Endothelial cell of umbilical vein (primary cell): ENCODE results near the gene GPRASP1. TPM values are rescaled to one million over a fixed set of nuclear protein-coding genes. Genes with fewer than 3 reads are reported as not detected.

ENCODE experiments used
- BruUV-seq: library from RNA; stranded (reverse); fragments of 400-500 nt; replicated peaks from 2 replicates; lab custom pipeline; 2021; lab: Mats Ljungman, UMichigan
- CTCF ChIA-PET: fragments of 300-600, 350-600 bp; sonication (Branson Sonifier 250); formaldehyde crosslinking; loops from one replicate; lab custom pipeline; 2021; ENCODE audit warnings: antibody characterized with exemption, inconsistent platforms; lab: Charles Lee
- POLR2A ChIA-PET: fragments of 300-600, 350-600 bp; sonication (Branson Sonifier 250); formaldehyde crosslinking; loops from one replicate; lab custom pipeline; 2021; ENCODE audit warnings: antibody characterized with exemption, inconsistent platforms; lab: Charles Lee
- DNase-seq: peaks from one replicate; pipeline ENCODE4 v3.0.0-alpha.2; 2011; ENCODE audit warnings: low read depth, low spot score
- FAIRE-seq: peaks from 2 replicates; lab custom pipeline; 2011; peaks lifted over from hg19 to GRCh38; lab: Jason Lieb, UNC
- H2AFZ ChIP-seq: 2 replicates; pipeline ENCODE4 v1.6.0; 2012; ENCODE audit warnings: low read depth, low read length, control low read depth, inconsistent platforms
- H3K27ac ChIP-seq: 2 replicates; pipeline ENCODE4 v1.5.1; 2011; ENCODE audit warnings: low read depth, mild to moderate bottlenecking, control low read depth, low read length, moderate library complexity; ENCODE audit not compliant: insufficient read depth
- H3K27me3 ChIP-seq, 2 experiments: 2 replicates each; pipeline versions ENCODE4 v1.6.0 to v1.6.1; 2011; ENCODE audit warnings: low read length in 2 of 2, mixed read lengths in 1 of 2; ENCODE audit not compliant: control insufficient read depth in 2 of 2, insufficient read depth in 2 of 2
- H3K36me3 ChIP-seq, 2 experiments: 2 replicates in 1 of 2; 3 replicates in 1 of 2; pipeline ENCODE4 v1.5.1; 2011; ENCODE audit warnings: low read length in 2 of 2, mild to moderate bottlenecking in 1 of 2, moderate library complexity in 1 of 2; ENCODE audit not compliant: control insufficient read depth in 2 of 2, insufficient read depth in 2 of 2; ENCODE audit errors: extremely low read depth in 1 of 2
- H3K4me1 ChIP-seq: 3 replicates; pipeline ENCODE4 v1.5.1; 2011; ENCODE audit warnings: mild to moderate bottlenecking, low read length; ENCODE audit not compliant: control insufficient read depth, insufficient read depth; ENCODE audit errors: extremely low read depth
- H3K4me2 ChIP-seq: 2 replicates; pipeline ENCODE4 v1.6.1; 2011; ENCODE audit warnings: low read length, control low read depth, mixed read lengths; ENCODE audit not compliant: insufficient read depth
- H3K4me3 ChIP-seq, 3 experiments: fragments of 200-600 bp in 1 of 3; sonication (generic), shearing (Covaris generic) in 1 of 3; replicated peaks in 1 of 3; 2 replicates each; pipeline ENCODE4 v1.5.1; 2011 to 2016; ENCODE audit warnings: control low read depth in 3 of 3, low read length in 3 of 3, mild to moderate bottlenecking in 2 of 3, inconsistent platforms in 1 of 3, low read depth in 1 of 3, moderate library complexity in 1 of 3; ENCODE audit not compliant: insufficient read depth in 1 of 3
- H3K79me2 ChIP-seq: 2 replicates; pipeline ENCODE4 v1.6.0; 2012; ENCODE audit warnings: low read length, inconsistent platforms; ENCODE audit not compliant: control insufficient read depth, insufficient read depth
- H3K9ac ChIP-seq: replicated peaks from 2 replicates; pipeline ENCODE3; 2011; ENCODE audit warnings: low read length, control low read depth; ENCODE audit not compliant: insufficient read depth; ENCODE audit errors: extremely low read depth
- H3K9me1 ChIP-seq: replicated peaks from 3 replicates; pipeline ENCODE4 v1.6.0; 2011; ENCODE audit warnings: mild to moderate bottlenecking, low read length; ENCODE audit not compliant: control insufficient read depth, insufficient read depth; ENCODE audit errors: extremely low read depth
- H3K9me3 ChIP-seq: replicated peaks from 2 replicates; pipeline ENCODE4 v1.5.1; 2012; ENCODE audit warnings: low read length, inconsistent platforms; ENCODE audit not compliant: control insufficient read depth, insufficient read depth
- H4K20me1 ChIP-seq: replicated peaks from 2 replicates; pipeline ENCODE3; 2011; ENCODE audit warnings: mild to moderate bottlenecking, low read length; ENCODE audit not compliant: control insufficient read depth, insufficient read depth; ENCODE audit errors: extremely low read depth
- EZH2 ChIP-seq: IDR thresholded peaks from 2 replicates; pipeline ENCODE4 v1.6.1; 2012; ENCODE audit warnings: borderline replicate concordance, low read depth, mild to moderate bottlenecking, moderate library complexity, low read length, inconsistent platforms; ENCODE audit not compliant: severe bottlenecking
- FOS ChIP-seq: IDR thresholded peaks from 2 replicates; pipeline ENCODE4 v1.6.1; 2011; ENCODE audit warnings: mild to moderate bottlenecking, low read length, moderate library complexity, borderline replicate concordance; ENCODE audit not compliant: insufficient read depth
- GATA2 ChIP-seq: IDR thresholded peaks from 2 replicates; pipeline ENCODE4 v1.7.0; 2011; ENCODE audit warnings: low read depth, mild to moderate bottlenecking, moderate library complexity, mixed read lengths, low read length; ENCODE audit not compliant: insufficient read length, insufficient read depth
- JUN ChIP-seq: IDR thresholded peaks from 2 replicates; pipeline ENCODE4 v1.6.1; 2011; ENCODE audit warnings: borderline replicate concordance, low read depth; ENCODE audit not compliant: insufficient read length, insufficient read depth
- MYC ChIP-seq: IDR thresholded peaks from one replicate; pipeline ENCODE4 v1.6.1; 2011; ENCODE audit warnings: mild to moderate bottlenecking, low read depth, low read length
- POLR2A ChIP-seq: IDR thresholded peaks from 2 replicates; pipeline ENCODE4 v1.6.1; 2012; ENCODE audit warnings: low read depth, mild to moderate bottlenecking, control low read depth, low read length
- POLR2AphosphoS5 ChIP-seq: IDR thresholded peaks from 2 replicates; pipeline ENCODE4 v1.6.1; 2012; ENCODE audit warnings: low read depth, mild to moderate bottlenecking, control low read depth, low read length, moderate library complexity; ENCODE audit not compliant: insufficient read depth
- dilution Hi-C: fragments of 300-500 bp; cut with MboI; formaldehyde crosslinking; loops from one replicate; pipeline ENCODE4 v1.15.0; 2019; ENCODE audit warnings: low sequenced_read_pairs; ENCODE audit not compliant: extremely low pct_ligation_motif_present
- intact Hi-C: fragments of 100-400 bp; cut with micrococcal nuclease; formaldehyde crosslinking; loops from one replicate; pipeline ENCODE4 v1.10.0; 2022
- polyA plus RNA-seq, 4 experiments: library from polyadenylated mRNA; depleted of rRNA in 3 of 4; stranded (reverse) in 3 of 4; unstranded in 1 of 4; fragments of >200 nt; gene quantifications; 2 replicates each; pipeline versions ENCODE4 v1.2.1 to v1.2.3, GENCODE V29; 2011 to 2012; ENCODE audit warnings: missing spikeins in 1 of 4
- total RNA-seq: library from RNA; stranded (reverse); gene quantifications from 2 replicates; pipeline ENCODE4 v1.2.3, GENCODE V29; 2021
- TF ChIP-seq, protein P1 (sequence below), 2 donors: IDR thresholded peaks; 1 replicate in 1 of 2; 2 replicates in 1 of 2; pipeline ENCODE4 v1.5.1; 2011; ENCODE audit warnings: low read length in 2 of 2, mild to moderate bottlenecking in 2 of 2, moderate library complexity in 2 of 2, control low read depth in 1 of 2, inconsistent platforms in 1 of 2, low read depth in 1 of 2; ENCODE audit not compliant: insufficient read depth in 1 of 2; ENCODE audit errors: extremely low read depth in 1 of 2
- TF ChIP-seq, protein P2 (sequence below): IDR thresholded peaks from 2 replicates; pipeline ENCODE4 v1.6.1; 2011; ENCODE audit not compliant: insufficient read depth, insufficient read length

The GPRASP1 gene
- total and polyA plus RNA-seq, 2 donors (not counting 3 experiments of a cell fraction or from before 2014, with no cell fraction given): 0.32 to 2.1 TPM

DNA sequence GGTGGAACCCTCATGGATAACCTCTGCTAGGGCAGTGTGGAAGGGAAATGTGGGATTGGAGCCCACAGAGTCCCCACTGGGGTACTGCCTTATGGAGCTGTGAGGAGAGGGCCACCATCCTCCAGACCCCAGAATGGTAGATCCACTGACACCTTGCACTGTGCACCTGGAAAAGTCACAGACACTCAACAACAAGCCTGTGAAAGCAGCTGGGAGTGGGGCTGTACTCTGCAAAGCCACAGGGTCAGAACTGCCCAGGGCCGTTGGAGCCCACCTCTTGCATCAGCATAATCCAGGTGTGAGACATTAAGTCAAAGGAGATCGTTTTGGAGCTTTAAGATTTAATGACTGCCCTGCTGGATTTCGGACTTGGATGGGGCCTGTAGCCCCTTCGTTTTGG, 40.4 kb upstream of the GPRASP1 start:
- DNase-seq: no peak
- Histone ChIP-seq H3K27ac (no peak overlapping the region), H3K4me1 (no peaks in the 10 kb centered on the region), H2AFZ (no peak overlapping the region), H3K4me3 (no peak overlapping the region), H3K79me2 (no peaks in the 10 kb centered on the region), H4K20me1 (no peaks in the 10 kb centered on the region), H3K36me3 (no peaks in the 10 kb centered on the region), H3K27me3 (no peaks in the 10 kb centered on the region), H3K9me1 (no peaks in the 10 kb centered on the region), H3K9ac (no peak overlapping the region), H3K4me2 (no peak overlapping the region), H3K9me3 (no peaks in the 10 kb centered on the region)
- BruUV-seq: no TSS peak
- CTCF ChIA-PET: no interaction called here
- dilution Hi-C loops (no loop called here), intact Hi-C loops (no loop called here)
- POLR2A ChIA-PET: no interaction called here
- no peak for TF ChIP-seq EZH2
- TF ChIP-seq, protein P1, sequence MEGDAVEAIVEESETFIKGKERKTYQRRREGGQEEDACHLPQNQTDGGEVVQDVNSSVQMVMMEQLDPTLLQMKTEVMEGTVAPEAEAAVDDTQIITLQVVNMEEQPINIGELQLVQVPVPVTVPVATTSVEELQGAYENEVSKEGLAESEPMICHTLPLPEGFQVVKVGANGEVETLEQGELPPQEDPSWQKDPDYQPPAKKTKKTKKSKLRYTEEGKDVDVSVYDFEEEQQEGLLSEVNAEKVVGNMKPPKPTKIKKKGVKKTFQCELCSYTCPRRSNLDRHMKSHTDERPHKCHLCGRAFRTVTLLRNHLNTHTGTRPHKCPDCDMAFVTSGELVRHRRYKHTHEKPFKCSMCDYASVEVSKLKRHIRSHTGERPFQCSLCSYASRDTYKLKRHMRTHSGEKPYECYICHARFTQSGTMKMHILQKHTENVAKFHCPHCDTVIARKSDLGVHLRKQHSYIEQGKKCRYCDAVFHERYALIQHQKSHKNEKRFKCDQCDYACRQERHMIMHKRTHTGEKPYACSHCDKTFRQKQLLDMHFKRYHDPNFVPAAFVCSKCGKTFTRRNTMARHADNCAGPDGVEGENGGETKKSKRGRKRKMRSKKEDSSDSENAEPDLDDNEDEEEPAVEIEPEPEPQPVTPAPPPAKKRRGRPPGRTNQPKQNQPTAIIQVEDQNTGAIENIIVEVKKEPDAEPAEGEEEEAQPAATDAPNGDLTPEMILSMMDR (IDR thresholded peaks at IDR 0.05; ENCODE audit: extremely low read depth in 1 of 2, insufficient read depth in 1 of 2, low read depth in 1 of 2, low read length in 2 of 2): no peak
- TF ChIP-seq, protein P2, sequence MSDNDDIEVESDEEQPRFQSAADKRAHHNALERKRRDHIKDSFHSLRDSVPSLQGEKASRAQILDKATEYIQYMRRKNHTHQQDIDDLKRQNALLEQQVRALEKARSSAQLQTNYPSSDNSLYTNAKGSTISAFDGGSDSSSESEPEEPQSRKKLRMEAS: no peak
- no peak for TF ChIP-seq GATA2
- TF ChIP-seq JUN: no peak
- TF ChIP-seq POLR2A: no peak
- no peak for TF ChIP-seq FOS
- no peak for TF ChIP-seq POLR2AphosphoS5
- TF ChIP-seq MYC: no peak
- FAIRE-seq: no peak
